ENCODE results near the gene GPC1.

DNA sequence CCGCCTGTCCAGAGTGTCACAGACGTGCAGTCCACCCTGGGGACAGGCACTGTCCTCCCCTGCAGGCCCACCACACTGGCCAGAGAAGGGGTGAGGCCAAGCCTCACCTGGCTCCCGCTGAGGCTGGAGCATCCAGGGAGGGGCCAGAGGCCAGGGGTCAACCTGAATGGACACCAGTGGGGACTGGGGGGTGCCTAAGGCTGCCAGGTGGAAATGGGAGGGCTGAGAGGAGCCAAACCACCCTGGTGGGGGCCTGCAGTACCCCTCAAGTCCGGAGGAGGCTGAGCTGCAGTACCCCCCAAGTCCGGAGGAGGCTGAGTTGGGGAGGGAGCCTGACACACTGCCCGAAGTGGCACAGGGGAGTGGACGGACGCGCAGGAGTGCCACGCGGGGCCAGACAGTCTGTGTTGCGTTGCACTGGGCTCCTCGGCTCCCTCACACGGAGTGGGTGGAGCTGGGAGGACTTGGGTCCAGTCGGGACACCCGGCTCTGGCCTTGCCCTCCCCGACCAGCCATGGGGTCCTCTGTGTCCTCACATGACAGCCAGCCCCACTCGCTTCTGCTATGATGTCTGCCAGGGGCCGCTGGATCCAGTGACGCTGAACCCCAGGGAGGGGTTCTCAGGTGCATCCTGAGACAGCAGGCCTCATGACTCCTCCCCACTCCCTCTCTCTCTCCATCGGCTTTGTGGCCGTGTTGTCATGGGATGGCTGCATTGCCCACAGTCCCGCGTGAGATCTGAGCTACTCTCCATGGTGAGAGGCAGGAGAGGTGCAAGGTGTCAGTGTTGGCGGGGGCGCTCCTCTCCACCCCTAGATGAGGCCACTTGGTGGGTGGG is 22.3 kb upstream of the GPC1 start:
- TF ChIP-seq RFX5 (IDR thresholded peaks at IDR 0.05; ENCODE audit: low read depth, low read length) (no peak), MXI1 (IDR thresholded peaks at IDR 0.05; ENCODE audit: borderline replicate concordance, low read depth, low read length) (no peak), RAD21 (IDR thresholded peaks at IDR 0.05; ENCODE audit: low read length) (no peak), BHLHE40 (IDR thresholded peaks at IDR 0.05; ENCODE audit: low read depth, low read length) (no peak), FOS (IDR thresholded peaks at IDR 0.05; ENCODE audit: low read depth, low read length) (no peak), MAFK (IDR thresholded peaks at IDR 0.05; ENCODE audit: low read depth, low read length) (no peak), POLR2A (IDR thresholded peaks at IDR 0.05; ENCODE audit: low read depth, low read length) (no peak), SMC3 (IDR thresholded peaks at IDR 0.05; ENCODE audit: low read depth, low read length) (no peak), RCOR1 (IDR thresholded peaks at IDR 0.05; ENCODE audit: insufficient replicate concordance, low read length) (no peak)
- TF ChIP-seq, protein P1, sequence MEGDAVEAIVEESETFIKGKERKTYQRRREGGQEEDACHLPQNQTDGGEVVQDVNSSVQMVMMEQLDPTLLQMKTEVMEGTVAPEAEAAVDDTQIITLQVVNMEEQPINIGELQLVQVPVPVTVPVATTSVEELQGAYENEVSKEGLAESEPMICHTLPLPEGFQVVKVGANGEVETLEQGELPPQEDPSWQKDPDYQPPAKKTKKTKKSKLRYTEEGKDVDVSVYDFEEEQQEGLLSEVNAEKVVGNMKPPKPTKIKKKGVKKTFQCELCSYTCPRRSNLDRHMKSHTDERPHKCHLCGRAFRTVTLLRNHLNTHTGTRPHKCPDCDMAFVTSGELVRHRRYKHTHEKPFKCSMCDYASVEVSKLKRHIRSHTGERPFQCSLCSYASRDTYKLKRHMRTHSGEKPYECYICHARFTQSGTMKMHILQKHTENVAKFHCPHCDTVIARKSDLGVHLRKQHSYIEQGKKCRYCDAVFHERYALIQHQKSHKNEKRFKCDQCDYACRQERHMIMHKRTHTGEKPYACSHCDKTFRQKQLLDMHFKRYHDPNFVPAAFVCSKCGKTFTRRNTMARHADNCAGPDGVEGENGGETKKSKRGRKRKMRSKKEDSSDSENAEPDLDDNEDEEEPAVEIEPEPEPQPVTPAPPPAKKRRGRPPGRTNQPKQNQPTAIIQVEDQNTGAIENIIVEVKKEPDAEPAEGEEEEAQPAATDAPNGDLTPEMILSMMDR (conservative IDR thresholded peaks at IDR 0.05; ENCODE audit: low read depth, low read length): no peak
- TF ChIP-seq, protein P2, sequence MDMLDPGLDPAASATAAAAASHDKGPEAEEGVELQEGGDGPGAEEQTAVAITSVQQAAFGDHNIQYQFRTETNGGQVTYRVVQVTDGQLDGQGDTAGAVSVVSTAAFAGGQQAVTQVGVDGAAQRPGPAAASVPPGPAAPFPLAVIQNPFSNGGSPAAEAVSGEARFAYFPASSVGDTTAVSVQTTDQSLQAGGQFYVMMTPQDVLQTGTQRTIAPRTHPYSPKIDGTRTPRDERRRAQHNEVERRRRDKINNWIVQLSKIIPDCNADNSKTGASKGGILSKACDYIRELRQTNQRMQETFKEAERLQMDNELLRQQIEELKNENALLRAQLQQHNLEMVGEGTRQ (IDR thresholded peaks at IDR 0.05; ENCODE audit: low read depth, low read length): no peak
- TF ChIP-seq, protein P3, sequence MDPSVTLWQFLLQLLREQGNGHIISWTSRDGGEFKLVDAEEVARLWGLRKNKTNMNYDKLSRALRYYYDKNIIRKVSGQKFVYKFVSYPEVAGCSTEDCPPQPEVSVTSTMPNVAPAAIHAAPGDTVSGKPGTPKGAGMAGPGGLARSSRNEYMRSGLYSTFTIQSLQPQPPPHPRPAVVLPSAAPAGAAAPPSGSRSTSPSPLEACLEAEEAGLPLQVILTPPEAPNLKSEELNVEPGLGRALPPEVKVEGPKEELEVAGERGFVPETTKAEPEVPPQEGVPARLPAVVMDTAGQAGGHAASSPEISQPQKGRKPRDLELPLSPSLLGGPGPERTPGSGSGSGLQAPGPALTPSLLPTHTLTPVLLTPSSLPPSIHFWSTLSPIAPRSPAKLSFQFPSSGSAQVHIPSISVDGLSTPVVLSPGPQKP (IDR thresholded peaks at IDR 0.05; ENCODE audit: borderline replicate concordance, low read depth, low read length): no peak
